Measurements from ENCODE around the gene RAE1. TPM values are rescaled to one million over a fixed set of nuclear protein-coding genes. Genes with fewer than 3 reads are reported as not detected.

Gene RAE1
- total RNA-seq, 1 experiment from 2014 or later: 42.8 TPM

DNA sequence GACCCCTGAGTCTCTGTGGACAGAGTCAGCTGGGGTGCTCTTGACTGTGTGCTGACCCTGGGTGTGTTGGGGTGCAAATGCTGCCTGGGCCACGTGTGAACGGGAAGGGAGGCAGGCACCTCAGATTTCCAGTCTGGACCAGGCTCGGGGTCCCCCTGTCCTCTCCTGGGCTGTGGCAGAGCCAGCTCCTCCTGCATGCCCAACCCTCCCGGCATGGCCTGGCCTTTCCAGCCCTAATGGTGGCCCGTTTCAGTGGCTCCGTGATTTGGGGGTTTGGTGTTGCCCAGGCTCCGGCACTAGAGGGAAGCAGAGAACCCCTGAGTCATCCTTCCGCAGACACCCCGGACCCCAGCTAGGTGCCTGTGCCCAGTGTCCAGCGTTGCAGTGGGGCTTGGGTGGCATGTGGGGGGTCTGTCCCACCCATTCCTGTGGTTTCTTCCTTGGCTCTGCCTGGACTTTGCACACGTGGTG lies 49.2 kb downstream of the RAE1 start:
- DNase-seq (ENCODE audit: low spot score): peak; percentile 62

DNA sequence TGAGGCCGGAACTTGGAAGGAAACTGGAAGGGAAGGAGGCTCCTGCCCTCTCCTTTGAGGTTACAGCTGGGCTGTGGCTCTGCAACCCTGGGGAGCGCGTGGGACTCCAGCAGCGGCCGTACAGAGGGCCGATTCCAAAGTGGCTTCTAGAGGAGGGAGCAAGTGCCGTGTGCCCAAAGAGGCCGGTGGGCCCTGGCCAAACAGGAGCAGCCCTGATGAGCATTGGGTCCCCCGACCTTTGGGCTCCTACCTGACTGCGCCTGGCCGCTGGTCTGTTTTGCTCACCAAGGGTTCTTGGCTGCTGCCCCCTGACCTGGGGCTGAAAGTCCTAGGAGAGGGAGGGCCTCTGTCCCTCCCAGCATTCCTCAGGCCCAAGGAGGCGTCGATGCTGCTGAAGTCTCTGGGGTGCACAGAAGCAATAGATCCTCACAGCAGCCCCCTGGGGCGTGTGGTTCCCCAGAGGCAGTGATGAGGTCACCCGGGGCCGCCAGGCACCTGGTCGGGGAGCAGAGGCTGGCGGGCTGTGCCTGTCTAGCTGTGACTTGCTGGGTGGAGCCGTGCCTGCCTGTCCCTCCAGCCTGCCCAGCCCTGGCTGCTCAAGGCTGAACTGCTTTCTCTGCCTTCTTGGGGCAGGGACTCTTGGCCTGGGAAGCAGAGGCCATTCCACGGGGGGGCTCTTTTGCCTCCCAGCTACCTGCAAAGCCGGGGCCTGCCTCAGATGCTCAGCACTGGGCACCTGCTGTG lies 49.9 kb downstream of the RAE1 start:
- DNase-seq (ENCODE audit: low spot score): peak; percentile 44

- no peak for DNase-seq (ENCODE audit: low spot score)
Observed at GRCh38 chr20:57401565-57401918, 50.5 kb downstream of the RAE1 start.

GRCh38 chr20:57402206-57403125 lies 51.4 kb downstream of the RAE1 start:
- DNase-seq (ENCODE audit: low spot score): no peak

DNA sequence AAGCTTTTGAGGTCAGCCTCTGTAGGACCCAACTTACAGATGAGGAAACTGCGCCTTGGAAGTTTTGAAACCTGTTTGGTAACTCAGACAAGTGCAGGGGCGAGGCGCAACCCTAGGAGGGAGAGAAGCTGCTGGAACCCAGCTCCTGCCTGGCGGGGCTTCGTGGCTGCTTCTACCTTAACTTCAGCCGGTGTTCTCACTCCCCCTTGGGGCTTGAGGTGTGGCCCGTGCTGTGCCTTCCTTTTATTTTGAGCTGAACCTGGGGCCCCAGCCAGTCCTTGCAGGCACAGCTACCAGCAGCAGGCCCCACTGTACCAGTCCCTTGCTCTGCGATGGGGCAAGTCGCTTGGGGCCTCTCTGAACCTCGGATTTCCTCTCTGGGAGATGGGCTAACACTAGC lies 52.2 kb downstream of the RAE1 start:
- no peak for DNase-seq (ENCODE audit: low spot score)

DNA sequence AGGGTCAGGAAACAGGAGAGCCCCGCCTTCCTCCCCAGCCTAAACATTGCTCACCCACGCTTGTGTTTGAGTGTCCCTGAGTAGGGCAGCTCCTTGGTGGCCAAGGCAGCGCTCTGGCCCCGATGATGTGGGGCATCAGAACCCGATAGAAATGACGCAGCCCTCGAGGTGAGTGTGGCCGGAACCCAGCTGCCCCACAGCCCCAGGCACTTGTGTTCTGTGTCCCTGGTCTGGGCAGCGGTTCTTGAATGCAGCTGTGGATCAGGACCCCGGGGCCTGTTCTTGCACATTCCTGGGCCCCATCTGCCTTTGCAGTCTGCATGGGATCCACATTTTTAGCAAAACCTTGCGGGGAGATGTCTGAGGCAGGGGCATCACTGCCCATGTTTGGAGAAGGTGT lies 53.0 kb downstream of the RAE1 start:
- DNase-seq (ENCODE audit: low spot score): no peak

- DNase-seq (ENCODE audit: low spot score): no peak
Observed at GRCh38 chr20:57404419-57405072, 53.5 kb downstream of the RAE1 start.

- DNase-seq (ENCODE audit: low spot score): no peak
Observed at GRCh38 chr20:57405236-57406016, 54.4 kb downstream of the RAE1 start.

GRCh38 chr20:57407541-57407956 lies 56.5 kb downstream of the RAE1 start:
- no peak for DNase-seq (ENCODE audit: low spot score)

DNA sequence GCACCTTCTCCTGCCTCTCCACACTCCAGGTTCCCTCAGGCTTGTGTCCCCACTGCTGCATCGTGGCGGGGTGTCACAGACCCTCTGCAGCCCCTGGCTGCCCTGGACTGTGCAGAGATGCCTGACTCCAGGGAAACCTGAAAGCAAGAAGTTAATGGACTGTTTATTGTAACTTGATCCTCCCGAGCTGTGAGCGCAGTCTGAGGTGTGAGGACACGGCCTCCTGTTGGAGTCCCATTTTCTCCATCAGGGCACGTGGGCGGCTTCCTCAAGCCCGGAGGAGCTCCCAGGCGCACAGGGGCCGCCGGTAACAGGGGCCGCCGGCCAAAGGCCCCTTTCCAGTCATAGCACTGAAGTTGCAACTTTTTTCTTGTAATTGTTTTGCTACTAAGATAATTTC lies 57.1 kb downstream of the RAE1 start:
- DNase-seq (ENCODE audit: low spot score): no peak

GRCh38 chr20:57408536-57409233 lies 57.6 kb downstream of the RAE1 start:
- no peak for DNase-seq (ENCODE audit: low spot score)

DNA sequence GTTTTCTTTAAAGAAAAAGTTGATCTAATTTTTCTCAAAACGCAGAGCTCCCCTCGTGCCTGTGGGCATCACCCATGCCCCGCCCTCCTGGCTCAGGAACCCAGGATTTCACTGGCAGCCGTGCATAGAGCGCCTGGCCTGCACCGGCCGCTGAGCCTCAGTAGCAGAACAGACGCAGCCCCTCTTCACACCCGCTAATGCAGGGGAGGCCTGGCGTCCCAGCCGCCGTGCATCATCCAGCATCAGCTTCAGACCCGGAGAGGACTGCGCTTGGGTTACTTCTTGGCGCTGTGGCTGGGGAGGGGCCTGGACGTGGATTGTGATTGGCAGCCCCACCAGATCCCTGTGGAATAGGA lies 58.2 kb downstream of the RAE1 start:
- no peak for DNase-seq (ENCODE audit: low spot score)

GRCh38 chr20:57409672-57410397 lies 58.8 kb downstream of the RAE1 start:
- DNase-seq (ENCODE audit: low spot score): no peak

- DNase-seq (ENCODE audit: low spot score): no peak
Observed at GRCh38 chr20:57410398-57410920, 59.4 kb downstream of the RAE1 start.

- DNase-seq (ENCODE audit: low spot score): no peak
Observed at GRCh38 chr20:57410924-57411323, 59.9 kb downstream of the RAE1 start.

- DNase-seq (ENCODE audit: low spot score): no peak
Observed at GRCh38 chr20:57411406-57412283, 60.6 kb downstream of the RAE1 start.

DNA sequence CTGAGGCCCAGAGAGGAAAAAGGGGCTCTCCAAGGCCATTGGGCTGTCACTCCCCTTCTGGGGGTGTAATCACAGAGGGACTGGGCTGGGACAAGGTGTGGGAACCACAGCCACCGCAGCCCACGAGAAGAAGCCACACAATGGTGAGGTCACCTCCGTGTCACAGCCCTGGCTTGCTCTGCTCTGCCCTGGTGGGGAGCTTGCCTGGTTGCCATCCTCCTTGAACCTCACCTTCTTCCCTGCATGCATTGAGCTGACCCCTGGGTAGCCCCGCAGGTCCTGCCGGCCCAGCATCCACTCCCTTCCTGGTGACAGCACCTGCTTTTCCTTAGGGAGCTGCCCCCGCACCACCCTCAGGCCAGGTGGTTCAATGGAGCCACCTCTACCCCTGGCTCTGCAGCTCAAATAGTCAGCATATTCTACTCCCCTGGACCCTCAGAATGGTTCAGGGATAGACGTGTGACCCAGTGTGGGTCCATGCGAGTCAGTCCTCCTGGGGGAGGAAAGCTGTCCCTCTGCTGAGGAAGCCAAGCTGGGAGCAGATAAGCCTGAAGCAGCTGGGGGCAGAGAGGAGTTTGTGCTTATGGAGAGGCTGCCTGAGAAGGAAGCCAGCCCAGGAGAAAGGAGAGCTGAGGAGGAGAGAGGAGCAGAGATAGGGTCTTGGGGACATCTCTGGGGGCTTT lies 61.4 kb downstream of the RAE1 start:
- no peak for DNase-seq (ENCODE audit: low spot score)

DNA sequence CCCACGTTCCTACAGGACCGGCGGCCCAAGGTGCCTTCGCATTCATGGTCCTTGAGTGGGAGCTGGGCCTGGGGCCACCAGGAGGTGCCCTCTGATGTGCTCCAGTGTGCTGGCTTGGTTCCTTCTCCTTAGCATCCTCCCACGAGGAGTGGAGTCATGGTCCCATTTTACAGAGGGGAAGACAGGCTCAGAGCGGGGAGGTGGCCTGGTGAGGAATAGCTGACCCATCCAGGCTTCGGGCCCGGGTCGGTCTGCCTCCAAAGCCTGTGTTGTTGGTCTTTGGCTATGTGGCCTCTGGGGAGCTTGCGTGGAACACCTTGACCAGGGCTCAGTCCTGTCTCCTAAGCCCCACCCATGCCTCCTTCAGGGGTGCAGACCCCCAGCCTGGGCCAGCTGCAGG lies 62.9 kb downstream of the RAE1 start:
- no peak for DNase-seq (ENCODE audit: low spot score)
